Mesendoderm (in vitro differentiated cells): ENCODE data around the gene ARHGAP20.

Experiments used
- DNase-seq: peaks from one replicate; pipeline ENCODE4 v3.0.0; 2013
- H2AK5ac ChIP-seq: 2 replicates; pipeline ENCODE4 v1.6.1; 2013; ENCODE audit warnings: low read length, inconsistent platforms
- H2BK120ac ChIP-seq: 2 replicates; pipeline ENCODE4 v1.6.1; 2013; ENCODE audit warnings: low read depth, mild to moderate bottlenecking, low read length, moderate library complexity, mixed read lengths
- H2BK15ac ChIP-seq: replicated peaks from 2 replicates; pipeline ENCODE4 v1.6.1; 2013; ENCODE audit warnings: low read depth, mild to moderate bottlenecking, moderate library complexity
- H2BK5ac ChIP-seq: 2 replicates; pipeline ENCODE4 v1.6.1; 2013; ENCODE audit warnings: low read length, inconsistent platforms
- H3K18ac ChIP-seq: 2 replicates; pipeline ENCODE4 v1.6.1; 2013; ENCODE audit warnings: mild to moderate bottlenecking, low read length, mixed read lengths
- H3K23ac ChIP-seq: one replicate; pipeline ENCODE4 v1.6.1; 2013; ENCODE audit warnings: low read length
- H3K27ac ChIP-seq: 2 replicates; pipeline ENCODE4 v1.5.1; 2013; ENCODE audit warnings: low read depth, mild to moderate bottlenecking, inconsistent platforms, low read length, moderate library complexity
- H3K27me3 ChIP-seq: 2 replicates; pipeline ENCODE4 v1.6.1; 2013; ENCODE audit warnings: low read length, control low read depth, mild to moderate bottlenecking, inconsistent platforms; ENCODE audit not compliant: insufficient read depth, poor library complexity
- H3K36me3 ChIP-seq: 2 replicates; pipeline ENCODE4 v1.6.1; 2013; ENCODE audit warnings: low read length, inconsistent platforms; ENCODE audit not compliant: control insufficient read depth, insufficient read depth
- H3K4ac ChIP-seq: one replicate; pipeline ENCODE4 v1.6.1; 2013; ENCODE audit warnings: low read depth, mild to moderate bottlenecking, low read length, moderate library complexity
- H3K4me1 ChIP-seq: 2 replicates; pipeline ENCODE4 v1.6.1; 2013; ENCODE audit warnings: low read depth, low read length, inconsistent platforms; ENCODE audit not compliant: control insufficient read depth
- H3K4me2 ChIP-seq: 2 replicates; pipeline ENCODE4 v1.6.1; 2013; ENCODE audit warnings: low read length
- H3K4me3 ChIP-seq: 2 replicates; pipeline ENCODE4 v1.5.1; 2013; ENCODE audit warnings: mild to moderate bottlenecking, low read length
- H3K56ac ChIP-seq: one replicate; pipeline ENCODE4 v1.6.1; 2013; ENCODE audit warnings: low read length
- H3K79me1 ChIP-seq: 2 replicates; pipeline ENCODE4 v1.6.1; 2013; ENCODE audit warnings: low read length, inconsistent platforms
- H3K79me2 ChIP-seq: 2 replicates; pipeline ENCODE4 v1.6.1; 2013; ENCODE audit warnings: mild to moderate bottlenecking, low read length; ENCODE audit not compliant: control insufficient read depth, insufficient read depth
- H3K9ac ChIP-seq: 2 replicates; pipeline ENCODE4 v1.6.1; 2013; ENCODE audit warnings: low read length, inconsistent platforms
- H4K5ac ChIP-seq: one replicate; pipeline ENCODE4 v1.6.1; 2013; ENCODE audit warnings: low read length
- H4K8ac ChIP-seq: one replicate; pipeline ENCODE4 v1.6.1; 2013; ENCODE audit warnings: low read depth, mild to moderate bottlenecking, control low read depth, low read length, moderate library complexity
- WGBS: extraction: QIAGEN DNeasy Blood & Tissue Kit; methylation state at CpG from one replicate; pipeline ENCODE4 v1.1.7; 2013; ENCODE audit warnings: low lambda C conversion rate, missing lambda C conversion rate; ENCODE audit not compliant: insufficient coverage; ENCODE audit errors: extremely low coverage; 5-methylcytosine and 5-hydroxymethylcytosine counted together

Gene ARHGAP20

DNA sequence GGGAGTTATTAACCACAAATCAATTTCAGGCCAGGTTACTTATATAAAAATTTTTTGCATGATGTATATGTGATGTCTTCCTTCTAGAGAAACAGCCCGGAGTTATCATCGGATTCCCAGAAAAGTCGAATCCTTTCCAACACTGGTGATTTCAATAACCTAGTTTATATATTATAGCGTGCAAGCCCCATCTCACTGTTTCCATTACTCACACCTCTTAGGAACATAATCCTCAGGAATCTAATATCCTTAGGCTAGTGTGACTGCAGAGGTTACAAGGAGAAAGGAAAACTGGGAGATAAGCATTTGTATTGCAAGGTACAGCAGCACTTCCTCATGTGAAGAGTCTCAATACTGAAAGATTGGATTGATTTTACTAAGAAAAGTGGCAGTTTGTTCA, 20.3 kb downstream of the ARHGAP20 start:
- no CpG with 5 or more reads among the region's 4 CpGs for WGBS
- H3K4me1 ChIP-seq = no peaks in the 10 kb centered on the region
- no peak overlapping the region for H2BK15ac ChIP-seq
- no peak overlapping the region for H4K5ac ChIP-seq
- H3K27ac ChIP-seq = no peak overlapping the region
- no peaks in the 10 kb centered on the region for H3K27me3 ChIP-seq
- no peak overlapping the region for H3K56ac ChIP-seq
- H3K9ac ChIP-seq = no peak overlapping the region
- no peak overlapping the region for H4K8ac ChIP-seq
- no peak overlapping the region for H3K18ac ChIP-seq
- H3K79me1 ChIP-seq = no peaks in the 10 kb centered on the region
- H2BK120ac ChIP-seq = no peak overlapping the region
- no peak overlapping the region for H2BK5ac ChIP-seq
- H3K23ac ChIP-seq = no peak overlapping the region
- H3K79me2 ChIP-seq = no peaks in the 10 kb centered on the region
- no peak overlapping the region for H3K4me2 ChIP-seq
- no peak overlapping the region for H3K4me3 ChIP-seq
- no peak for DNase-seq
- no peaks in the 10 kb centered on the region for H3K36me3 ChIP-seq
- no peak overlapping the region for H2AK5ac ChIP-seq
- H3K4ac ChIP-seq = no peak overlapping the region

DNA sequence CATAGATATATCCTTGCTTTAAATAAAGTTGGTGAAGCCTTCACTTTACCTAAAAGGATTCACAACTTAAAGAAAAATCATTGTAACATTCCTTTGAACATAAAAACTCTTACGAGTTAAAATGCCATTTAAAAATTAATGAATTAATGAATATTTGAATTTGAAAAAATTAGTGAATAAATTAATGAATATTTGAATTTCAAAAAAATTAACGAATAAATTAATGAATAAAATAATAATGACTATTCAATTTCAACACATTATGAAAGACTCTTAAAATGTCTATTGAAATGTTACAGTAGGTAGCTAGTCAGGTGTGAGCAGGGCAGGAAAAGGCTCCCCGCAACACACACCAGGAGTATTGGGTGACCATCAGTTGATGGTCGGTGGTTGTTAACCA, 22.9 kb downstream of the ARHGAP20 start:
- H3K56ac ChIP-seq = no peak overlapping the region
- H2BK5ac ChIP-seq = no peak overlapping the region
- H3K23ac ChIP-seq = no peak overlapping the region
- no peak overlapping the region for H3K4me3 ChIP-seq
- no peak overlapping the region for H3K4me2 ChIP-seq
- no peak overlapping the region for H2BK120ac ChIP-seq
- no peaks in the 10 kb centered on the region for H3K79me1 ChIP-seq
- H4K5ac ChIP-seq = no peak overlapping the region
- H3K18ac ChIP-seq = no peak overlapping the region
- WGBS = 100% methylated on average over 2 of the region's 4 CpGs
- no peaks in the 10 kb centered on the region for H3K27me3 ChIP-seq
- no peak for DNase-seq
- no peaks in the 10 kb centered on the region for H3K36me3 ChIP-seq
- H4K8ac ChIP-seq = no peak overlapping the region
- H3K27ac ChIP-seq = no peak overlapping the region
- H3K79me2 ChIP-seq = no peaks in the 10 kb centered on the region
- H3K4ac ChIP-seq = no peak overlapping the region
- no peak overlapping the region for H2BK15ac ChIP-seq
- no peaks in the 10 kb centered on the region for H3K4me1 ChIP-seq
- H3K9ac ChIP-seq = no peak overlapping the region
- no peak overlapping the region for H2AK5ac ChIP-seq

- no peak overlapping the region for H3K4me2 ChIP-seq
- H3K27me3 ChIP-seq = no peaks in the 10 kb centered on the region
- H3K79me2 ChIP-seq = no peaks in the 10 kb centered on the region
- H2BK5ac ChIP-seq = no peak overlapping the region
- H3K27ac ChIP-seq = no peak overlapping the region
- DNase-seq = no peak
- WGBS = no CpG with 5 or more reads among the region's 2 CpGs
- H3K4me1 ChIP-seq = no peaks in the 10 kb centered on the region
- no peak overlapping the region for H4K5ac ChIP-seq
- H2BK120ac ChIP-seq = no peak overlapping the region
- no peak overlapping the region for H3K23ac ChIP-seq
- H3K9ac ChIP-seq = no peak overlapping the region
- no peak overlapping the region for H2BK15ac ChIP-seq
- H2AK5ac ChIP-seq = no peak overlapping the region
- no peaks in the 10 kb centered on the region for H3K36me3 ChIP-seq
- H3K79me1 ChIP-seq = no peaks in the 10 kb centered on the region
- no peak overlapping the region for H3K4ac ChIP-seq
- no peak overlapping the region for H4K8ac ChIP-seq
- H3K18ac ChIP-seq = no peak overlapping the region
- no peak overlapping the region for H3K4me3 ChIP-seq
- H3K56ac ChIP-seq = no peak overlapping the region
These were observed 32.8 kb downstream of the ARHGAP20 start for GRCh38 chr11:110679323-110679975.

DNA sequence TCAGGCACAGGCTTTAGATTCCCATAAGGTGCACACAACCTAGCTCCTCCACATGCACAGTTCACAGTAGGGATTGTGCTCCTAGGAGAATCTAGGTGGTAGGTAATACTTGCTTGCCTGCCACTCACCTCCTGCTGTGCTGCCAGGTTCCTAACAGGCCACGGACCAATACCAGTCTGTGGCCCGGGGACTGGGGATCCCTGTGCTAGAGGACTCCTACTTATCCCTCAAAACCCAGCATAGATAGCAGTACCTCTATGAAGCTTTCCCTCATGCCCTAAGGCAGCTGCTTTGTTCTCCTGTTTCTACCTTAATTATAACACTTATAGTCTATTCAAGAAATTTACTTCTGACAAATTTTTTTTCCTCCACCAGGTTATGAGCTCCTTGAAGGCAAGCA, 36.7 kb downstream of the ARHGAP20 start:
- Histone ChIP-seq H2BK15ac (no peak overlapping the region), H3K27ac (no peak overlapping the region), H3K9ac (no peak overlapping the region), H3K4me2 (no peak overlapping the region), H3K36me3 (no peaks in the 10 kb centered on the region), H3K4me1 (no peaks in the 10 kb centered on the region), H3K4me3 (no peak overlapping the region), H3K27me3 (no peaks in the 10 kb centered on the region), H3K56ac (no peak overlapping the region), H2AK5ac (no peak overlapping the region), H3K79me1 (no peaks in the 10 kb centered on the region), H2BK5ac (no peak overlapping the region), H3K4ac (no peak overlapping the region), H3K79me2 (no peaks in the 10 kb centered on the region), H2BK120ac (no peak overlapping the region), H4K8ac (no peak overlapping the region), H3K23ac (no peak overlapping the region), H3K18ac (no peak overlapping the region), H4K5ac (no peak overlapping the region)
- no peak for DNase-seq
- WGBS = no CpG with 5 or more reads among the region's 2 CpGs

DNA sequence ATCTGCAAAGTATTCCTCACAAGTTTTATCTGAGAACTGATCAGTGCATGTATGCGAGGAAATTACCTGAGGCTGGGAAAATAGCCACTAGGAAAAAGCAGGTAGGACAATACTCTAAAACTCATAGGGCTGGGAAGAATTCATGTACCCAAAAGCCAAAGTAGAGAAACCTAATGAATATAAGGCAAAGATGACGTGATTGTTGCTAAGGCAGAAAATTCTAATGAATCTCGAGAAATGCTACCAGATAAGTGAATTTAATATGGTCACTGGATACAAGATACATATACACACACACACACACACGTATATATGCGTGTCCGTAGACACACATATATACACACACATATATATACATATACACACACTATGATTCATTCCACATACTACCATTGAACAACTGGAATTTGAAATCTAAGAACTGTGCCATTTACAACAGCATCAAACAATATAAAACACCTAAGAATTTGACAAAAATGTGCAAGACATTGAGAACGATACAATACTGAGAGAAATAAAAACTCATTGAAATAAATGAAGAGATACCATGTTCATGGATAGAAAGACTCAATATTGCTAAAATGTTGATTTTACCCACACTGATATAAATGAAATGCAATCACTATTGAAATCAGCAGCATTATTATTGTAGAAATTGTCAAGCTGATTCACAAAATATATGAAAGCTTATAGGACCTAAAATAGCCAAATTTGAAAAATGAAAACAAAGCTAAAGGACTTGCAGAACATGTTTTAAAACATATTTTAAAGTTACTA, 46.4 kb downstream of the ARHGAP20 start:
- no peak overlapping the region for H3K27ac ChIP-seq
- H3K79me1 ChIP-seq = no peaks in the 10 kb centered on the region
- no peak overlapping the region for H3K18ac ChIP-seq
- H3K4ac ChIP-seq = no peak overlapping the region
- H3K79me2 ChIP-seq = no peaks in the 10 kb centered on the region
- no peak overlapping the region for H3K9ac ChIP-seq
- no peak overlapping the region for H3K23ac ChIP-seq
- no peak overlapping the region for H3K4me3 ChIP-seq
- H4K5ac ChIP-seq = no peak overlapping the region
- no CpG with 5 or more reads among the region's 7 CpGs for WGBS
- no peak overlapping the region for H2BK15ac ChIP-seq
- H3K56ac ChIP-seq = no peak overlapping the region
- H3K36me3 ChIP-seq = no peaks in the 10 kb centered on the region
- no peak overlapping the region for H2BK5ac ChIP-seq
- no peak overlapping the region for H2BK120ac ChIP-seq
- H4K8ac ChIP-seq = no peak overlapping the region
- H3K27me3 ChIP-seq = no peaks in the 10 kb centered on the region
- no peaks in the 10 kb centered on the region for H3K4me1 ChIP-seq
- DNase-seq = no peak
- H2AK5ac ChIP-seq = no peak overlapping the region
- no peak overlapping the region for H3K4me2 ChIP-seq
